Lung (tissue), 12 donors: ENCODE measurements around the gene CNTN6. TPM values are rescaled to one million over a fixed set of nuclear protein-coding genes. Genes with fewer than 3 reads are reported as not detected.
A peak's percentile ranks its signal among the peaks of the same experiment; 100 is the strongest.
"Not testable (repeated sequence)": the region's sequence is repeated elsewhere in the genome, so short reads cannot be mapped to it uniquely, and the experiment has no call there.

Source experiments
- ATAC-seq: fragments of 200-7000 bp; cut with Tn5 transposase; one replicate; pipeline ENCODE4 v1.9.1; 2020; ENCODE audit warnings: moderate number of reproducible peaks; ENCODE audit not compliant: insufficient read depth, low FRiP score
- DNase-seq, 3 donors: peaks; one replicate each; pipeline ENCODE4 v3.0.0-alpha.2; 2013 to 2017
- H3K27ac ChIP-seq, 2 donors: one replicate each; pipeline ENCODE4 v1.5.1; 2013; ENCODE audit warnings: mild to moderate bottlenecking in 2 of 2, moderate library complexity in 2 of 2, control low read depth in 1 of 2, inconsistent platforms in 1 of 2, low read depth in 1 of 2, low read length in 1 of 2
- H3K27me3 ChIP-seq, 3 donors: one replicate each; pipeline ENCODE4 v1.5.1; 2013; ENCODE audit warnings: low read length in 2 of 3; ENCODE audit not compliant: control insufficient read depth in 3 of 3, insufficient read depth in 3 of 3
- H3K36me3 ChIP-seq, 4 donors: one replicate each; pipeline ENCODE4 v1.5.1; 2013; ENCODE audit warnings: low read length in 4 of 4, mild to moderate bottlenecking in 1 of 4, moderate library complexity in 1 of 4; ENCODE audit not compliant: control insufficient read depth in 4 of 4, insufficient read depth in 4 of 4
- H3K4me1 ChIP-seq, 5 donors: one replicate each; pipeline ENCODE4 v1.5.1; 2013; ENCODE audit warnings: low read length in 5 of 5, mild to moderate bottlenecking in 2 of 5, moderate library complexity in 1 of 5; ENCODE audit not compliant: control insufficient read depth in 5 of 5, insufficient read depth in 5 of 5
- H3K4me3 ChIP-seq: one replicate; pipeline ENCODE4 v1.5.1; 2013; ENCODE audit warnings: mild to moderate bottlenecking, control low read depth, moderate library complexity
- H3K9ac ChIP-seq, 2 donors: one replicate each; pipeline ENCODE4 v1.5.1; 2013; ENCODE audit warnings: low read length in 2 of 2, control low read depth in 1 of 2; ENCODE audit not compliant: insufficient read depth in 1 of 2
- H3K9me3 ChIP-seq, 4 donors: one replicate each; pipeline ENCODE4 v1.5.1; 2013; ENCODE audit warnings: low read length in 3 of 4, mild to moderate bottlenecking in 1 of 4, moderate library complexity in 1 of 4; ENCODE audit not compliant: control insufficient read depth in 4 of 4, insufficient read depth in 3 of 4
- CTCF ChIP-seq: IDR thresholded peaks from 2 replicates; pipeline ENCODE4 v1.5.1; 2012; ENCODE audit warnings: mild to moderate bottlenecking; ENCODE audit errors: control extremely low read depth, extremely low read depth
- WGBS, 2 donors: extraction: QIAGEN DNeasy Blood & Tissue Kit; methylation state at CpG; one replicate each; pipeline ENCODE4 v1.1.7; 2013; 5-methylcytosine and 5-hydroxymethylcytosine counted together
- polyA plus RNA-seq, 2 donors: library from polyadenylated mRNA; stranded (reverse); fragments of 200-250 nt; gene quantifications; one replicate each; pipeline ENCODE4 v1.2.1, GENCODE V29; 2013
- total RNA-seq, 2 donors: library from RNA; depleted of rRNA in 1 of 2; stranded (reverse); fragments of >200 nt in 1 of 2; gene quantifications; one replicate each; pipeline ENCODE4 v1.2.1, GENCODE V29; 2014 to 2021
- donor health status: control.
- donor health status: control.
- donor health status: Bipolar disorder and iron deficiency.
- donor health status: healthy.
- donor health status: DM: yes; HTN: yes; CAD: no.

CNTN6 gene
- total and polyA plus RNA-seq, 4 donors = 3.1 to 22.7 (median 3.5) TPM

GRCh38 chr3:1380926-1381646 is 288.3 kb downstream of the CNTN6 start:
- 61 to 71% methylated on average over 8 of the region's 8 CpGs for WGBS, 2 donors
- H3K9me3 ChIP-seq = no peaks in the 10 kb centered on the region
- H3K9ac ChIP-seq = no peak overlapping the region
- no peak overlapping the region for H3K27ac ChIP-seq
- no peaks in the 10 kb centered on the region for H3K27me3 ChIP-seq
- H3K4me3 ChIP-seq = no peak overlapping the region
- no peaks in the 10 kb centered on the region for H3K4me1 ChIP-seq
- H3K36me3 ChIP-seq = no peaks in the 10 kb centered on the region
- no peak for TF ChIP-seq CTCF
- DNase-seq (peak in 1 of 3 donors; percentile 8), ATAC-seq (no peak)

GRCh38 chr3:1381647-1382036 is 288.8 kb downstream of the CNTN6 start:
- no peaks in the 10 kb centered on the region for H3K4me1 ChIP-seq
- DNase-seq (no peak), ATAC-seq (no peak)
- no peaks in the 10 kb centered on the region for H3K27me3 ChIP-seq
- H3K9me3 ChIP-seq = no peaks in the 10 kb centered on the region
- no peaks in the 10 kb centered on the region for H3K36me3 ChIP-seq
- WGBS, 2 donors = 72 to 73% methylated on average over 5 of the region's 5 CpGs
- no peak overlapping the region for H3K4me3 ChIP-seq
- no peak overlapping the region for H3K27ac ChIP-seq
- no peak for TF ChIP-seq CTCF
- no peak overlapping the region for H3K9ac ChIP-seq

- H3K27me3 ChIP-seq, H3K9me3 ChIP-seq, H3K9ac ChIP-seq, DNase-seq, H3K36me3 ChIP-seq, H3K27ac ChIP-seq, ATAC-seq, H3K4me1 ChIP-seq, H3K4me3 ChIP-seq: not testable (repeated sequence)
- 95 to 97% methylated on average over 19 to 23 of the region's 23 CpGs for WGBS, 2 donors
These were observed 294.6 kb downstream of the CNTN6 start for GRCh38 chr3:1387396-1387905.

DNA sequence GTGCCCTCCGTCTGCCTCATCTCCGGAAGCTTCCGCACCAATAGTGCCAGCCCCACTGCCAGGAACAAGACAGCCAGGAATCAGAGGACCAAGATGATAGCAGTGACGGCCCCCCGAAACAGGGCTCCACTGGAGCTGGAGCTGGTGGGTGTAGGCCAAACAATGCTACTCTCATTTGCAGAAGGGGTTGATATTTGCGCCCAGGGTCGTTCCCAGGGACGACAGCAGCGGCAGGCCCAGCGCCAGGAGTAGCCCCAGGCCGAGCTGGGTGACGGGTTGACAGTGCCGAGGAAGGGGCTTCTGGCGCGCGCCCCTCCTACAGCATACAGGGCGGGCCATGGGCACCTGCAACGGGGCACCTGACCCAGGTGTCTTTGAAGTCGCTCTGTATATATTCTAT is 301.4 kb downstream of the CNTN6 start:
- Histone ChIP-seq H3K9me3 (no peaks in the 10 kb centered on the region), H3K9ac (no peak overlapping the region), H3K27ac (no peak overlapping the region), H3K27me3 (no peaks in the 10 kb centered on the region), H3K4me3 (no peak overlapping the region), H3K36me3 (no peaks in the 10 kb centered on the region), H3K4me1 (no peaks in the 10 kb centered on the region)
- no peak for ATAC-seq
- no peak for TF ChIP-seq CTCF
- DNase-seq = no peak
- 92 to 98% methylated on average over 19 of the region's 19 CpGs for WGBS, 2 donors
